NCI-H146 treated with DMSO at 0.1 percent for 48 hours (cell line): ENCODE data around the gene NGRN.
A peak's percentile ranks its signal among the peaks of the same experiment; 100 is the strongest.

Source experiments
- DNase-seq: peaks from one replicate; lab custom pipeline; 2025; ENCODE audit not compliant: unreplicated experiment; lab: John Stamatoyannopoulos, UW

NGRN gene

GRCh38 chr15:90265271-90266060 lies at the start of gene NGRN:
Gene NGRN, plus strand, starts transcription at chr15:90265672. Its CDS starts 41 bp downstream, at chr15:90265713.
- peak; percentile 56 for DNase-seq

- DNase-seq, result no peak
Measured at GRCh38 chr15:90217671-90218394, 47.6 kb upstream of the NGRN start.

- DNase-seq, result no peak
Measured at GRCh38 chr15:90219421-90220141, 45.9 kb upstream of the NGRN start.

GRCh38 chr15:90221246-90221900 lies 44.1 kb upstream of the NGRN start:
- peak; percentile 11 for DNase-seq

GRCh38 chr15:90222547-90222946 lies 42.9 kb upstream of the NGRN start:
- no peak for DNase-seq

- no peak for DNase-seq
Measured at GRCh38 chr15:90223441-90224165, 41.9 kb upstream of the NGRN start.

- no peak for DNase-seq
Measured at GRCh38 chr15:90225047-90225446, 40.4 kb upstream of the NGRN start.

- peak; percentile 61 for DNase-seq
Measured at GRCh38 chr15:90225504-90226234, 39.8 kb upstream of the NGRN start.

GRCh38 chr15:90227336-90227735 lies 38.1 kb upstream of the NGRN start:
- DNase-seq, result no peak

GRCh38 chr15:90227816-90228772 lies 37.4 kb upstream of the NGRN start:
- no peak for DNase-seq

- no peak for DNase-seq
Measured at GRCh38 chr15:90228960-90229359, 36.5 kb upstream of the NGRN start.

GRCh38 chr15:90230071-90230494 lies 35.4 kb upstream of the NGRN start:
- no peak for DNase-seq

- DNase-seq, result no peak
Measured at GRCh38 chr15:90230610-90231009, 34.9 kb upstream of the NGRN start.

- DNase-seq, result no peak
Measured at GRCh38 chr15:90231028-90232017, 34.1 kb upstream of the NGRN start.

GRCh38 chr15:90232196-90232595 lies 33.3 kb upstream of the NGRN start:
- no peak for DNase-seq

GRCh38 chr15:90232941-90233386 lies 32.5 kb upstream of the NGRN start:
- no peak for DNase-seq

- DNase-seq, result no peak
Measured at GRCh38 chr15:90233387-90234095, 31.9 kb upstream of the NGRN start, which contains the start of gene CIB1. Gene CIB1, minus strand, starts transcription at chr15:90233941. Its CDS starts 56 bp downstream, at chr15:90233885.
